ENCODE results near the gene PVALEF.

- TF ChIP-seq, protein P1, sequence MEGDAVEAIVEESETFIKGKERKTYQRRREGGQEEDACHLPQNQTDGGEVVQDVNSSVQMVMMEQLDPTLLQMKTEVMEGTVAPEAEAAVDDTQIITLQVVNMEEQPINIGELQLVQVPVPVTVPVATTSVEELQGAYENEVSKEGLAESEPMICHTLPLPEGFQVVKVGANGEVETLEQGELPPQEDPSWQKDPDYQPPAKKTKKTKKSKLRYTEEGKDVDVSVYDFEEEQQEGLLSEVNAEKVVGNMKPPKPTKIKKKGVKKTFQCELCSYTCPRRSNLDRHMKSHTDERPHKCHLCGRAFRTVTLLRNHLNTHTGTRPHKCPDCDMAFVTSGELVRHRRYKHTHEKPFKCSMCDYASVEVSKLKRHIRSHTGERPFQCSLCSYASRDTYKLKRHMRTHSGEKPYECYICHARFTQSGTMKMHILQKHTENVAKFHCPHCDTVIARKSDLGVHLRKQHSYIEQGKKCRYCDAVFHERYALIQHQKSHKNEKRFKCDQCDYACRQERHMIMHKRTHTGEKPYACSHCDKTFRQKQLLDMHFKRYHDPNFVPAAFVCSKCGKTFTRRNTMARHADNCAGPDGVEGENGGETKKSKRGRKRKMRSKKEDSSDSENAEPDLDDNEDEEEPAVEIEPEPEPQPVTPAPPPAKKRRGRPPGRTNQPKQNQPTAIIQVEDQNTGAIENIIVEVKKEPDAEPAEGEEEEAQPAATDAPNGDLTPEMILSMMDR (IDR thresholded peaks at IDR 0.05; ENCODE audit: low read depth, low read length) = no peak
- no peak for TF ChIP-seq EZH2phosphoT487 (IDR thresholded peaks at IDR 0.05; ENCODE audit: low read depth)
Observed at GRCh38 chr17:81128338-81128737, 37.0 kb upstream of the PVALEF start.
